ENCODE measurements around the gene PLEKHN1. TPM values are rescaled to one million over a fixed set of nuclear protein-coding genes. Genes with fewer than 3 reads are reported as not detected.

Gene PLEKHN1
- polyA plus RNA-seq, 1 of the 3 experiments (the other 2 are of a cell fraction) = not detected

- Histone ChIP-seq H3K4me1 (ENCODE audit: control insufficient read depth in 1 of 2, insufficient read depth in 2 of 2, low read depth in 1 of 2, low read length in 1 of 2) (peaks cover 0 to 10% of the 10 kb centered on the region in 2 experiments; a peak in 1 of 4 replicates), H3F3A (replicated peaks; ENCODE audit: insufficient read depth) (no peaks in the 10 kb centered on the region), H3K4me3 (ENCODE audit: low read depth in 2 of 2, low read length in 1 of 2) (no peak overlapping the region), H3K36me3 (replicated peaks in 1 of 2; ENCODE audit: control insufficient read depth in 1 of 2, insufficient read depth in 2 of 2, low read length in 1 of 2) (peaks cover 0 to 8% of the 10 kb centered on the region in 2 experiments), H3K27ac (ENCODE audit: low read depth in 2 of 2, low read length in 1 of 2) (no peak overlapping the region), H3K4me2 (no peak overlapping the region), H2AFZ (ENCODE audit: low read depth) (no peak overlapping the region), H3K9ac (no peak overlapping the region), H3K27me3 (ENCODE audit: insufficient read depth) (no peaks in the 10 kb centered on the region), H3K9me2 (no peaks in the 10 kb centered on the region), H3K79me2 (ENCODE audit: insufficient read depth) (no peaks in the 10 kb centered on the region), H4K20me1 (ENCODE audit: insufficient read depth) (peaks cover 6% of the 10 kb centered on the region; the same call in 1 of the 2 replicates), H3K9me3 (no peaks in the 10 kb centered on the region)
- DNase-seq = no peak
- ChIA-PET POLR2A (no interaction called here), CTCF (interaction anchor here (1.6 to 6.0 kb wide), 4 partner anchors 11 to 269 kb away, joined by 6 to 52 read pairs (median 26); no protein-coding TSS in a partner anchor)
- TF ChIP-seq RCOR1 (IDR thresholded peaks at IDR 0.05; ENCODE audit: low read length) (no peak), EZH2phosphoT487 (IDR thresholded peaks at IDR 0.05; ENCODE audit: borderline replicate concordance, low read depth) (no peak), TEAD4 (IDR thresholded peaks at IDR 0.05; ENCODE audit: borderline replicate concordance, insufficient read depth) (no peak), NFIC (IDR thresholded peaks at IDR 0.05; ENCODE audit: borderline replicate concordance) (no peak), JUND (IDR thresholded peaks at IDR 0.05) (no peak), RXRA (IDR thresholded peaks at IDR 0.05; ENCODE audit: borderline replicate concordance, low read depth) (no peak), TCF12 (IDR thresholded peaks at IDR 0.05) (no peak), SIN3A (IDR thresholded peaks at IDR 0.05; ENCODE audit: borderline replicate concordance, low read depth, low read length) (no peak), FOSL2 (IDR thresholded peaks at IDR 0.05; ENCODE audit: borderline replicate concordance, low read depth) (no peak), MXI1 (IDR thresholded peaks at IDR 0.05; ENCODE audit: low read depth, low read length) (no peak), NRF1 (IDR thresholded peaks at IDR 0.05; ENCODE audit: low read depth, low read length) (no peak)
- TF ChIP-seq, protein P1, sequence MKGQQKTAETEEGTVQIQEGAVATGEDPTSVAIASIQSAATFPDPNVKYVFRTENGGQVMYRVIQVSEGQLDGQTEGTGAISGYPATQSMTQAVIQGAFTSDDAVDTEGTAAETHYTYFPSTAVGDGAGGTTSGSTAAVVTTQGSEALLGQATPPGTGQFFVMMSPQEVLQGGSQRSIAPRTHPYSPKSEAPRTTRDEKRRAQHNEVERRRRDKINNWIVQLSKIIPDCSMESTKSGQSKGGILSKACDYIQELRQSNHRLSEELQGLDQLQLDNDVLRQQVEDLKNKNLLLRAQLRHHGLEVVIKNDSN (IDR thresholded peaks at IDR 0.05; ENCODE audit: borderline replicate concordance, low read depth) = no peak
- TF ChIP-seq, protein P2, sequence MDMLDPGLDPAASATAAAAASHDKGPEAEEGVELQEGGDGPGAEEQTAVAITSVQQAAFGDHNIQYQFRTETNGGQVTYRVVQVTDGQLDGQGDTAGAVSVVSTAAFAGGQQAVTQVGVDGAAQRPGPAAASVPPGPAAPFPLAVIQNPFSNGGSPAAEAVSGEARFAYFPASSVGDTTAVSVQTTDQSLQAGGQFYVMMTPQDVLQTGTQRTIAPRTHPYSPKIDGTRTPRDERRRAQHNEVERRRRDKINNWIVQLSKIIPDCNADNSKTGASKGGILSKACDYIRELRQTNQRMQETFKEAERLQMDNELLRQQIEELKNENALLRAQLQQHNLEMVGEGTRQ (IDR thresholded peaks at IDR 0.05; ENCODE audit: borderline replicate concordance, low read depth, low read length) = no peak
- 84% methylated on average over 6 of the region's 27 CpGs for WGBS (ENCODE audit: low lambda C conversion rate)
These were observed 56.2 kb downstream of the PLEKHN1 start for GRCh38 chr1:1022302-1023009.

GRCh38 chr1:1023700-1024099 lies 57.4 kb downstream of the PLEKHN1 start:
- peaks cover 0 to 10% of the 10 kb centered on the region in 2 experiments; a peak in 1 of 4 replicates for H3K4me1 ChIP-seq (ENCODE audit: control insufficient read depth in 1 of 2, insufficient read depth in 2 of 2, low read depth in 1 of 2, low read length in 1 of 2)
- no peak overlapping the region for H3K27ac ChIP-seq (ENCODE audit: low read depth in 2 of 2, low read length in 1 of 2)
- no peaks in the 10 kb centered on the region for H3K79me2 ChIP-seq (ENCODE audit: insufficient read depth)
- peaks cover 0 to 10% of the 10 kb centered on the region in 2 experiments for H3K36me3 ChIP-seq (replicated peaks in 1 of 2; ENCODE audit: control insufficient read depth in 1 of 2, insufficient read depth in 2 of 2, low read length in 1 of 2)
- ChIA-PET POLR2A (interaction anchor here (0.6 kb wide), 1 partner anchor 41 kb away, joined by 3 read pairs; no protein-coding TSS in a partner anchor), CTCF (interaction anchor here (3.1 to 6.0 kb wide), 3 partner anchors 9 to 40 kb away, joined by 17 to 52 read pairs (median 46); no protein-coding TSS in a partner anchor)
- H3K27me3 ChIP-seq (ENCODE audit: insufficient read depth) = no peaks in the 10 kb centered on the region
- H4K20me1 ChIP-seq (ENCODE audit: insufficient read depth) = peaks cover 6% of the 10 kb centered on the region; the same call in 1 of the 2 replicates
- no peak overlapping the region for H3K4me3 ChIP-seq (ENCODE audit: low read depth in 2 of 2, low read length in 1 of 2)
- 86% methylated on average over 9 of the region's 13 CpGs for WGBS (ENCODE audit: low lambda C conversion rate)
- no peak overlapping the region for H3K9ac ChIP-seq
- no peaks in the 10 kb centered on the region for H3K9me2 ChIP-seq
- H3K4me2 ChIP-seq = no peak overlapping the region
- no peak overlapping the region for H2AFZ ChIP-seq (ENCODE audit: low read depth)
- H3K9me3 ChIP-seq = no peaks in the 10 kb centered on the region
- H3F3A ChIP-seq (replicated peaks; ENCODE audit: insufficient read depth) = no peaks in the 10 kb centered on the region
- DNase-seq = no peak
- no peak for TF ChIP-seq FOSL2 (IDR thresholded peaks at IDR 0.05; ENCODE audit: borderline replicate concordance, low read depth)
- TF ChIP-seq, protein P2 (IDR thresholded peaks at IDR 0.05; ENCODE audit: borderline replicate concordance, low read depth, low read length) = no peak
- TF ChIP-seq ZBTB33 (IDR thresholded peaks at IDR 0.05; ENCODE audit: borderline replicate concordance, low read depth) = no peak
- TF ChIP-seq RXRA (IDR thresholded peaks at IDR 0.05; ENCODE audit: borderline replicate concordance, low read depth) = no peak
- TF ChIP-seq MAX (IDR thresholded peaks at IDR 0.05; ENCODE audit: low read depth) = no peak
- TF ChIP-seq, protein P3, sequence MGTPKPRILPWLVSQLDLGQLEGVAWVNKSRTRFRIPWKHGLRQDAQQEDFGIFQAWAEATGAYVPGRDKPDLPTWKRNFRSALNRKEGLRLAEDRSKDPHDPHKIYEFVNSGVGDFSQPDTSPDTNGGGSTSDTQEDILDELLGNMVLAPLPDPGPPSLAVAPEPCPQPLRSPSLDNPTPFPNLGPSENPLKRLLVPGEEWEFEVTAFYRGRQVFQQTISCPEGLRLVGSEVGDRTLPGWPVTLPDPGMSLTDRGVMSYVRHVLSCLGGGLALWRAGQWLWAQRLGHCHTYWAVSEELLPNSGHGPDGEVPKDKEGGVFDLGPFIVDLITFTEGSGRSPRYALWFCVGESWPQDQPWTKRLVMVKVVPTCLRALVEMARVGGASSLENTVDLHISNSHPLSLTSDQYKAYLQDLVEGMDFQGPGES (IDR thresholded peaks at IDR 0.05; ENCODE audit: low read depth, low read length) = no peak
- no peak for TF ChIP-seq SIN3A (IDR thresholded peaks at IDR 0.05; ENCODE audit: borderline replicate concordance, low read depth, low read length)
- TF ChIP-seq ELF1 (IDR thresholded peaks at IDR 0.05) = no peak
- TF ChIP-seq EP300 (IDR thresholded peaks at IDR 0.05; ENCODE audit: borderline replicate concordance in 1 of 2, low read depth in 1 of 2, low read length in 1 of 2) = no peak

Data from SK-N-SH (cell line).